Common myeloid progenitor, CD34-positive (primary cell): ENCODE data around the gene ARHGAP15.

ENCODE experiments used
- CTCF ChIA-PET: fragments of 350-600 bp; sonication (Branson Sonifier 250); formaldehyde crosslinking; loops from one replicate; lab custom pipeline; 2021; ENCODE audit warnings: antibody characterized with exemption; lab: Charles Lee
- POLR2A ChIA-PET: fragments of 350-600 bp; sonication (Branson Sonifier 250); formaldehyde crosslinking; loops from one replicate; lab custom pipeline; 2021; ENCODE audit warnings: antibody characterized with exemption; lab: Charles Lee
- DNase-seq, 3 donors: peaks; one replicate each; pipeline versions ENCODE4 v3.0.0 to v3.0.0-alpha.2; 2013
- H3K27ac ChIP-seq, 2 experiments: 1 replicate in 1 of 2; 2 replicates in 1 of 2; pipeline ENCODE4 v1.7.0; 2013; ENCODE audit warnings: inconsistent platforms in 2 of 2, low read length in 2 of 2, mild to moderate bottlenecking in 2 of 2, low read depth in 1 of 2, moderate library complexity in 1 of 2; ENCODE audit not compliant: severe bottlenecking in 2 of 2, insufficient read depth in 1 of 2, poor library complexity in 1 of 2
- H3K27me3 ChIP-seq, 5 experiments: replicated peaks in 2 of 5; 1 replicate in 3 of 5; 2 replicates in 2 of 5; pipeline versions ENCODE4 v1.6.1 to v1.7.0; 2013; ENCODE audit warnings: low read length in 4 of 5, mild to moderate bottlenecking in 2 of 5, moderate library complexity in 2 of 5, inconsistent platforms in 1 of 5; ENCODE audit not compliant: insufficient read depth in 5 of 5, control insufficient read depth in 4 of 5
- H3K36me3 ChIP-seq, 4 experiments: 1 replicate in 2 of 4; 2 replicates in 2 of 4; pipeline versions ENCODE4 v1.6.1 to v1.7.0; 2013; ENCODE audit warnings: low read length in 3 of 4, control low read depth in 1 of 4, mild to moderate bottlenecking in 1 of 4; ENCODE audit not compliant: control insufficient read depth in 4 of 4, insufficient read depth in 4 of 4
- H3K4me1 ChIP-seq, 4 experiments: 1 replicate in 3 of 4; 2 replicates in 1 of 4; pipeline versions ENCODE4 v1.6.1 to v1.7.1; 2013; ENCODE audit warnings: low read length in 3 of 4, mild to moderate bottlenecking in 3 of 4, control low read depth in 1 of 4, inconsistent platforms in 1 of 4, moderate library complexity in 1 of 4; ENCODE audit not compliant: control insufficient read depth in 4 of 4, insufficient read depth in 4 of 4; ENCODE audit errors: control extremely low read depth in 1 of 4
- H3K4me3 ChIP-seq, 7 experiments: 1 replicate in 4 of 7; 2 replicates in 3 of 7; pipeline versions ENCODE4 v1.5.1 to v1.7.0; 2013; ENCODE audit warnings: mild to moderate bottlenecking in 7 of 7, low read length in 6 of 7, moderate library complexity in 6 of 7, inconsistent platforms in 2 of 7, low read depth in 2 of 7, control low read depth in 1 of 7; ENCODE audit not compliant: insufficient read depth in 4 of 7, control insufficient read depth in 1 of 7; ENCODE audit errors: extremely low read depth in 1 of 7
- H3K9me3 ChIP-seq, 5 experiments: 1 replicate in 4 of 5; 2 replicates in 1 of 5; pipeline versions ENCODE4 v1.6.1 to v1.7.1; 2013; ENCODE audit warnings: low read length in 4 of 5, mild to moderate bottlenecking in 2 of 5, inconsistent platforms in 1 of 5, low read depth in 1 of 5, moderate library complexity in 1 of 5; ENCODE audit not compliant: control insufficient read depth in 4 of 5, insufficient read depth in 2 of 5; ENCODE audit errors: control extremely low read depth in 1 of 5
- WGBS: methylation state at CpG from one replicate; pipeline ENCODE4 v1.1.5; 2013; ENCODE audit not compliant: insufficient coverage; 5-methylcytosine and 5-hydroxymethylcytosine counted together

ARHGAP15 gene

DNA sequence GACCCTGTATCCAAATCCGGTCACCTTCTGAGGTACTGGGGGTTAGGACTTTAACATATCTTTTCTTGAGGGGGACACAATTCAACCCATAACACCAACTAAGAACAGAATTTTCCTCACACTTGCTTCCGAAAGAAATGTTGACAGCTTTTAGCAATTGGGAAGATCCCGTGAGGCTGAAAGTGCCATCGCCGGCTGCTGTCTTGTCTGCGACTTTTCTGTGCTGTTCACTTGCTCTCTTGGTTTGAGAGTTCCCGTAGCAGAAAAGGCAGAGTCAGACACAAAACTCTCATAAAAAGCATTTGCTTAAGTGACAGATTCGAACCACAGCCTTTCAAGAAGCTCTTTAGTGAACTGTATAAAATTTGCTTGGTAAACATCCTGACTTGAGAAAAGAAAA is 253.4 kb downstream of the ARHGAP15 start:
- POLR2A ChIA-PET = interaction anchor here (0.6 kb wide), 1 partner anchor 204 kb away, joined by 3 read pairs; no protein-coding TSS in a partner anchor
- DNase-seq = no peak
- WGBS = 100% methylated on average over 5 of the region's 8 CpGs
- Histone ChIP-seq H3K4me1 (no peaks in the 10 kb centered on the region), H3K4me3 (no peak overlapping the region), H3K27ac (no peak overlapping the region), H3K27me3 (no peaks in the 10 kb centered on the region), H3K36me3 (no peaks in the 10 kb centered on the region), H3K9me3 (no peaks in the 10 kb centered on the region)
- CTCF ChIA-PET = no interaction called here

DNA sequence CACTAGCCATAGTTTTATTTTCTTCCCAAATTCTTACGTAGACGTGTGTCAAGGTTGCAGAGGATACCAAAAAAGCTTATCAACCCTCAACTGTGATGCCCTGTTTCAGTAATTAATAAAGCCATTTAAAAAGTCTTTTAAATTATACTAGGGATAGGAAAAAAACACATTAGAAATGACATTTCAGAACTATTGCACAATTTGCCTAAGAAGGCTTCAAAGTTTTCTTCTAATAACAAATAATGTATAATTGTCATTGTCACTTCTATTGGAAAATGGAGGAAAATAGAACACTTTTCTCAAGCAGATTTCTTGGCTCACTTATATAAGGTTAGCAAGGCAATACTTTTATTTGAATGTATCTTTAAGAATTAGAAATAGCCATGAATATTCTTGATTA is 253.8 kb downstream of the ARHGAP15 start:
- no peak overlapping the region for H3K27ac ChIP-seq
- WGBS = 100% methylated on average over 2 of the region's 2 CpGs
- no peak overlapping the region for H3K4me3 ChIP-seq
- H3K9me3 ChIP-seq = no peaks in the 10 kb centered on the region
- ChIA-PET POLR2A (no interaction called here), CTCF (no interaction called here)
- no peaks in the 10 kb centered on the region for H3K4me1 ChIP-seq
- no peaks in the 10 kb centered on the region for H3K27me3 ChIP-seq
- H3K36me3 ChIP-seq = no peaks in the 10 kb centered on the region
- no peak for DNase-seq

- no peak overlapping the region for H3K4me3 ChIP-seq
- WGBS = 93% methylated on average over 2 of the region's 6 CpGs
- H3K27ac ChIP-seq = no peak overlapping the region
- H3K9me3 ChIP-seq = no peaks in the 10 kb centered on the region
- DNase-seq = no peak
- no peaks in the 10 kb centered on the region for H3K27me3 ChIP-seq
- ChIA-PET CTCF (no interaction called here), POLR2A (no interaction called here)
- H3K36me3 ChIP-seq = no peaks in the 10 kb centered on the region
- peaks cover 0 to 1% (median under 1%) of the 10 kb centered on the region in 4 experiments for H3K4me1 ChIP-seq
Measured at GRCh38 chr2:143384111-143384510, 254.9 kb downstream of the ARHGAP15 start.

DNA sequence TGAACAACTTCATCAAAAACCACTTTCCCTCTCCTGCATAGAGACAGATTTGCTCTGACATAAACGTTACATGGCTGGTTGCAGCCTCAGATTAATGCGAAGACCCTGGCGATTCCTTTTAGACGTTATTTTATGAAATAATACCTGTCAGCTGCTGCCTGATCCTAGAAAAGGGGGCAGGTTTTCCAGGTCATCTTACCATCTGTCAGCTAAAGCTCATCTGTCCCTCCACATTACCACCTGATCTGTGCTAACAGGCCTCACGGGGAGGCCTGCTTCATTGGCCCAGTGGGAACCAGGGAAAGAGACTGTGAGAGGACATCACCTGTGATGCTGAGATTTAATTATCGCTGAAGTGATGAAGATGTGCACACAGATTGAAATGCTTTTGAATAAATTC is 261.0 kb downstream of the ARHGAP15 start:
- Histone ChIP-seq H3K27me3 (no peaks in the 10 kb centered on the region), H3K4me3 (no peak overlapping the region), H3K9me3 (no peaks in the 10 kb centered on the region), H3K4me1 (peaks cover 0 to 6% (median 3%) of the 10 kb centered on the region in 4 experiments), H3K27ac (no peak overlapping the region), H3K36me3 (peaks cover 5 to 17% (median 8%) of the 10 kb centered on the region in 4 experiments)
- whole genome bisulfite sequencing = 95% methylated on average over 4 of the region's 6 CpGs
- DNase-seq = no peak
- POLR2A ChIA-PET = no interaction called here
- CTCF ChIA-PET = interaction anchor here (1.0 kb wide), 1 partner anchor 280 kb away, joined by 3 read pairs; no protein-coding TSS in a partner anchor

DNA sequence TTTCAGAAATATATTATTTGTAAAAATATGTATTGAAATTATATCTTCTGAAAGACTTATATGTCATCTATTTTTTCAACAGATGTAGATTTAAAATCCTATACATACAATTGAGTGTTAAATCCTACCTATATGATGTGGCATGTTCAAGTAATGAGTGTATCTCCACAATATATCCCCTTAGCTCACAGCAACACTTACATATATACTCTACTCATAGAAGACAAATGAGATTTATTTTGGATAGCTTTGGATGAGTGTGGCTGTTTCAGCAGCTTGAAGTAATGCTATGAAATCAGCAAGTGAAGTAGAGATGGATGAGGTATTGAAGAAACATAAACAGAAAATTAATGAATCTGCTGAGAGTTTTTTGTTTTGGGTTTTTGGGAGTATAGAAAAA is 263.1 kb downstream of the ARHGAP15 start:
- no peak for DNase-seq
- peaks cover 5 to 20% (median 8%) of the 10 kb centered on the region in 4 experiments for H3K36me3 ChIP-seq
- ChIA-PET POLR2A (no interaction called here), CTCF (no interaction called here)
- H3K9me3 ChIP-seq = no peaks in the 10 kb centered on the region
- no peak overlapping the region for H3K27ac ChIP-seq
- H3K4me3 ChIP-seq = no peak overlapping the region
- peaks cover 0 to 6% (median 3%) of the 10 kb centered on the region in 4 experiments for H3K4me1 ChIP-seq
- H3K27me3 ChIP-seq = no peaks in the 10 kb centered on the region

DNA sequence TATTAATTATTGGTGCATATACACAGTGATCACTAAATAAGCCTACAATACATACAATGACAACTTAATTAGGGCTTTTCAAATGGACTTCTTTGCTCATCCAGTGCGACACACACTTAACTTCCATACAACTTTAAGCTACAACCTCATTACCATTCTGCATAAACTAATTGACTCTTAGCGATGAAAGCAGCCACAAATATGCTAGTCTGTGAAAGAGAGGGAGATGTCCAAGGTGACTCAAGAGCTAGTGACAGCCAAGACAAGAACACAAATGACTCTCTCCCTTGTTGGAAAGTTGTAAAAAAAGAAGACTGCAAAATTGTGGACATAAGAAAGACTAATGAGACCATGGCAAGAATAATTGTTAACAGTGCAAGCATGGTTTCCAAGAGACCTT is 264.8 kb downstream of the ARHGAP15 start:
- 100% methylated on average over 1 of the region's 2 CpGs for WGBS
- Histone ChIP-seq H3K27me3 (no peaks in the 10 kb centered on the region), H3K27ac (no peak overlapping the region), H3K9me3 (no peaks in the 10 kb centered on the region), H3K4me3 (no peak overlapping the region), H3K4me1 (peaks cover 0 to 5% (median 2%) of the 10 kb centered on the region in 4 experiments), H3K36me3 (peaks cover 5 to 23% (median 8%) of the 10 kb centered on the region in 4 experiments)
- DNase-seq = no peak
- ChIA-PET POLR2A (no interaction called here), CTCF (no interaction called here)

DNA sequence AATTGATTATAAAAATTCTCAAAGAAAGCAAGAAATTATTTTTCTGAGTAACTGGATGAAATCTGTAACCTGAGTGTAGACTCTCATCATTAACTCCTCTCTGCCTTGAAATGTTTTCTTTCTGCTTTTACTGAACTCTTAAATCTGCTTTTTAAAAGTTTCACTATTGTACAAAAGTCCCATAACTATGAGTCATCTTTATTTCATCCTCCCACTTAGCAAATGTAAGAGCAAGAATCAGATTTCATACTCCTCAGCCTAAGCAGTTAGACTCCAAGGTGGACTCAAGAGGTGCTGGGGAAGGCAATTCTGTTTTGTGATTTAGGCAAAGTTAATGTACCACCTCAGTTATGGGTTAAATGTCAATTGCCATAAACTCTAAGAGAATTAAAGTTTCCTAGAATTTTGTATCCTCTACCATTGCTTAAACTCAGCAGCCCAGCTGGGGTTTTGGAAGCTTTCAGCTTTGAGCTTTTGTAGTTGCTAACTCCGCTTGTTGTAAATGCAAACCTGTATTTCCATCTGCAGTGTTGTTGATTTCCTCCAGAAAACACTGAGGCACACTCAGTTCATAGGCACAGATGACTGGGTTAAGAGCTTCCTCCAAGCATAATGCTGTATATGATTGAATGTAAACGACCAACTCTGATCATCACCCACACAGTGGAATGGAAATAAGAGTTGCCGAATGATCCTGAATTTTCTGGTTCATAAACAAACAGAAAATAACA is 268.8 kb downstream of the ARHGAP15 start:
- CTCF ChIA-PET = interaction anchor here (1.7 kb wide), 1 partner anchor 12 kb away, joined by 4 read pairs; no protein-coding TSS in a partner anchor
- POLR2A ChIA-PET = no interaction called here
- DNase-seq = peak in 1 of 3 donors; percentile 8

More for the DNA sequence above, 268.8 kb downstream of the ARHGAP15 start:
- 100% methylated on average over 1 of the region's 3 CpGs for WGBS
- no peaks in the 10 kb centered on the region for H3K27me3 ChIP-seq
- H3K27ac ChIP-seq = no peak overlapping the region
- H3K36me3 ChIP-seq = peaks cover 0 to 10% (median 4%) of the 10 kb centered on the region in 4 experiments
- no peaks in the 10 kb centered on the region for H3K9me3 ChIP-seq
- no peak overlapping the region for H3K4me3 ChIP-seq
- H3K4me1 ChIP-seq = no peaks in the 10 kb centered on the region
